CD14-positive monocyte (primary cell): ENCODE results near the gene CERKL. TPM values are rescaled to one million over a fixed set of nuclear protein-coding genes. Genes with fewer than 3 reads are reported as not detected.

Experiments
- DNase-seq, 3 donors: peaks; one replicate each; pipeline ENCODE4 v3.0.0-alpha.2; 2011 to 2022
- H2AFZ ChIP-seq: 2 replicates; pipeline ENCODE4 v1.6.0; 2012; ENCODE audit warnings: mild to moderate bottlenecking, low read depth, low read length, inconsistent platforms; ENCODE audit not compliant: insufficient read depth, poor library complexity, severe bottlenecking
- H3K27ac ChIP-seq, 2 donors: 1 replicate in 1 of 2; 2 replicates in 1 of 2; pipeline ENCODE4 v1.5.1; 2012 to 2013; ENCODE audit warnings: low read length in 2 of 2, control low read depth in 1 of 2, inconsistent platforms in 1 of 2, low read depth in 1 of 2, mild to moderate bottlenecking in 1 of 2
- H3K27me3 ChIP-seq, 2 donors: one replicate each; pipeline versions ENCODE4 v1.6.0 to v1.6.1; 2011 to 2013; ENCODE audit warnings: low read length in 2 of 2; ENCODE audit not compliant: control insufficient read depth in 2 of 2, insufficient read depth in 2 of 2
- H3K36me3 ChIP-seq, 2 donors: replicated peaks in 1 of 2; 1 replicate in 1 of 2; 2 replicates in 1 of 2; pipeline versions ENCODE4 v1.5.1 to v1.6.1; 2012 to 2013; ENCODE audit warnings: low read length in 2 of 2, control low read depth in 1 of 2, inconsistent platforms in 1 of 2, mild to moderate bottlenecking in 1 of 2; ENCODE audit not compliant: insufficient read depth in 2 of 2, control insufficient read depth in 1 of 2
- H3K4me1 ChIP-seq, 2 donors: 1 replicate in 1 of 2; 2 replicates in 1 of 2; pipeline versions ENCODE4 v1.5.1 to v1.6.1; 2012 to 2013; ENCODE audit warnings: low read length in 2 of 2, control low read depth in 1 of 2, inconsistent platforms in 1 of 2, mild to moderate bottlenecking in 1 of 2, moderate library complexity in 1 of 2; ENCODE audit not compliant: insufficient read depth in 2 of 2, control insufficient read depth in 1 of 2
- H3K4me2 ChIP-seq: replicated peaks from 2 replicates; pipeline ENCODE3; 2012; ENCODE audit warnings: low read length, moderate library complexity, mild to moderate bottlenecking; ENCODE audit not compliant: poor library complexity, severe bottlenecking; ENCODE audit errors: extremely low read depth
- H3K4me3 ChIP-seq, 3 experiments: fragments of 200-600 bp in 1 of 3; sonication (generic) in 1 of 3; replicated peaks in 1 of 3; 1 replicate in 2 of 3; 2 replicates in 1 of 3; pipeline ENCODE4 v1.5.1; 2011 to 2013; ENCODE audit warnings: low read length in 3 of 3, mild to moderate bottlenecking in 3 of 3, control low read depth in 2 of 3, low read depth in 2 of 3, inconsistent platforms in 1 of 3, moderate library complexity in 1 of 3
- H3K79me2 ChIP-seq: 2 replicates; pipeline ENCODE4 v1.6.0; 2012; ENCODE audit warnings: mild to moderate bottlenecking, control low read depth, inconsistent platforms, low read length, moderate library complexity; ENCODE audit not compliant: insufficient read depth
- H3K9ac ChIP-seq: 2 replicates; pipeline ENCODE4 v1.6.0; 2017; ENCODE audit warnings: low read length, mild to moderate bottlenecking; ENCODE audit not compliant: insufficient read depth, poor library complexity, severe bottlenecking
- H3K9me3 ChIP-seq, 2 donors: replicated peaks in 1 of 2; 1 replicate in 1 of 2; 2 replicates in 1 of 2; pipeline versions ENCODE4 v1.5.1 to v1.6.1; 2012 to 2013; ENCODE audit warnings: low read length in 2 of 2, control low read depth in 1 of 2; ENCODE audit not compliant: control insufficient read depth in 1 of 2, insufficient read depth in 1 of 2
- H4K20me1 ChIP-seq: 2 replicates; pipeline ENCODE4 v1.6.0; 2012; ENCODE audit warnings: mild to moderate bottlenecking, low read length, control low read depth, moderate library complexity; ENCODE audit not compliant: insufficient read depth
- H3K27ac Mint-ChIP-seq, 7 donors: one replicate each; pipeline ENCODE4 v1.8.0; 2020; ENCODE audit warnings: mild to moderate bottlenecking in 7 of 7, mixed read lengths in 7 of 7, moderate library complexity in 6 of 7, inconsistent platforms in 2 of 7
- H3K27me3 Mint-ChIP-seq, 3 donors: one replicate each; pipeline ENCODE4 v1.8.0; 2021 to 2022; ENCODE audit warnings: low read depth in 3 of 3, mild to moderate bottlenecking in 3 of 3, mixed read lengths in 3 of 3, moderate library complexity in 3 of 3, inconsistent platforms in 1 of 3
- H3K36me3 Mint-ChIP-seq, 2 donors: one replicate each; pipeline ENCODE4 v1.8.0; 2020; ENCODE audit warnings: mixed read lengths in 2 of 2, inconsistent platforms in 1 of 2, mild to moderate bottlenecking in 1 of 2
- H3K4me1 Mint-ChIP-seq: one replicate; pipeline ENCODE4 v1.8.0; 2020; ENCODE audit warnings: mild to moderate bottlenecking, mixed read lengths
- H3K4me3 Mint-ChIP-seq, 2 donors: one replicate each; pipeline ENCODE4 v1.8.0; 2020; ENCODE audit warnings: mild to moderate bottlenecking in 2 of 2, mixed read lengths in 2 of 2, moderate library complexity in 1 of 2
- H3K9me3 Mint-ChIP-seq, 7 donors: one replicate each; pipeline ENCODE4 v1.8.0; 2020 to 2022; ENCODE audit warnings: mixed read lengths in 7 of 7, mild to moderate bottlenecking in 6 of 7, moderate library complexity in 6 of 7, inconsistent platforms in 2 of 7
- WGBS: methylation state at CpG from one replicate; pipeline ENCODE4 v1.1.5; 2013; ENCODE audit warnings: missing lambda C conversion rate; ENCODE audit not compliant: insufficient coverage; 5-methylcytosine and 5-hydroxymethylcytosine counted together
- intact Hi-C, 2 donors: fragments of 100-400 bp; cut with micrococcal nuclease; formaldehyde crosslinking; loops; one replicate each; pipeline versions ENCODE4 v1.15.0 to v1.15.1; 2023
- polyA plus RNA-seq, 3 donors: library from polyadenylated mRNA; depleted of rRNA in 1 of 3; unstranded in 2 of 3; stranded (reverse) in 1 of 3; fragments of 300-500 nt in 2 of 3; fragments of >200 nt in 1 of 3; fragmentation: Illumina TruSeq in 2 of 3; gene quantifications; 1 replicate in 2 of 3; 2 replicates in 1 of 3; pipeline ENCODE4 v1.2.3, GENCODE V29; 2012 to 2021
- TF ChIP-seq, protein P1 (sequence below): fragments of 200-600 bp; IDR thresholded peaks from one replicate; pipeline ENCODE4 v1.8.0; 2022; ENCODE audit warnings: antibody characterized with exemption, mild to moderate bottlenecking

Gene CERKL
- polyA plus RNA-seq, 3 donors: 0.12 to 16.3 (median 8.6) TPM

DNA sequence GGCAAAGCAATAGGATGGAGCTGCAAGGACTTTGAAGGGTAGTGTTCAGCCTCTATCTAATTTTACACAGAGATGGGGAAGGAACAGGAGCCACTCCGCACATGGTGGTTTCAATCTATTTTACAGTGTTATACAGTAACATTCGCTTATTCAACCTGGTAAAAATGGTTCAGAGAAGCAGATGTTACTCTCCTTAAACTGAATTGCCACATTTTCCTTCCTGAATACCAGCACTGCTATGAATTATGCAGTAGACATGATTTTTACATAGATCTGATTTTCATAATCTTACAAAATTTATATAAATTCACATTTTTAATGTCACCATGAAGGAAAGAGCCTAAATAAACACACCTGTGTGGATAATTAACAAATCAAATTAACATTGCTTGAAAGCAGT is 114.7 kb downstream of the CERKL start:
- Mint-ChIP-seq H3K27ac (no peak overlapping the region), H3K9me3 (no peaks in the 10 kb centered on the region), H3K27me3 (no peaks in the 10 kb centered on the region), H3K36me3 (peaks cover 40 to 42% of the 10 kb centered on the region in 2 donors), H3K4me1 (no peaks in the 10 kb centered on the region), H3K4me3 (no peak overlapping the region)
- Histone ChIP-seq H3K9ac (no peak overlapping the region), H3K4me1 (no peaks in the 10 kb centered on the region), H3K36me3 (peaks cover 33 to 41% of the 10 kb centered on the region in 2 donors), H3K4me3 (no peak overlapping the region), H3K4me2 (no peak overlapping the region), H3K27me3 (no peaks in the 10 kb centered on the region), H2AFZ (no peak overlapping the region), H3K9me3 (no peaks in the 10 kb centered on the region), H4K20me1 (peaks cover 10% of the 10 kb centered on the region), H3K79me2 (no peaks in the 10 kb centered on the region), H3K27ac (no peak overlapping the region)
- intact Hi-C loops: no loop called here
- WGBS: no CpG with 5 or more reads among the region's 2 CpGs
- no peak for DNase-seq
- TF ChIP-seq, protein P1, sequence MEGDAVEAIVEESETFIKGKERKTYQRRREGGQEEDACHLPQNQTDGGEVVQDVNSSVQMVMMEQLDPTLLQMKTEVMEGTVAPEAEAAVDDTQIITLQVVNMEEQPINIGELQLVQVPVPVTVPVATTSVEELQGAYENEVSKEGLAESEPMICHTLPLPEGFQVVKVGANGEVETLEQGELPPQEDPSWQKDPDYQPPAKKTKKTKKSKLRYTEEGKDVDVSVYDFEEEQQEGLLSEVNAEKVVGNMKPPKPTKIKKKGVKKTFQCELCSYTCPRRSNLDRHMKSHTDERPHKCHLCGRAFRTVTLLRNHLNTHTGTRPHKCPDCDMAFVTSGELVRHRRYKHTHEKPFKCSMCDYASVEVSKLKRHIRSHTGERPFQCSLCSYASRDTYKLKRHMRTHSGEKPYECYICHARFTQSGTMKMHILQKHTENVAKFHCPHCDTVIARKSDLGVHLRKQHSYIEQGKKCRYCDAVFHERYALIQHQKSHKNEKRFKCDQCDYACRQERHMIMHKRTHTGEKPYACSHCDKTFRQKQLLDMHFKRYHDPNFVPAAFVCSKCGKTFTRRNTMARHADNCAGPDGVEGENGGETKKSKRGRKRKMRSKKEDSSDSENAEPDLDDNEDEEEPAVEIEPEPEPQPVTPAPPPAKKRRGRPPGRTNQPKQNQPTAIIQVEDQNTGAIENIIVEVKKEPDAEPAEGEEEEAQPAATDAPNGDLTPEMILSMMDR: no peak

DNA sequence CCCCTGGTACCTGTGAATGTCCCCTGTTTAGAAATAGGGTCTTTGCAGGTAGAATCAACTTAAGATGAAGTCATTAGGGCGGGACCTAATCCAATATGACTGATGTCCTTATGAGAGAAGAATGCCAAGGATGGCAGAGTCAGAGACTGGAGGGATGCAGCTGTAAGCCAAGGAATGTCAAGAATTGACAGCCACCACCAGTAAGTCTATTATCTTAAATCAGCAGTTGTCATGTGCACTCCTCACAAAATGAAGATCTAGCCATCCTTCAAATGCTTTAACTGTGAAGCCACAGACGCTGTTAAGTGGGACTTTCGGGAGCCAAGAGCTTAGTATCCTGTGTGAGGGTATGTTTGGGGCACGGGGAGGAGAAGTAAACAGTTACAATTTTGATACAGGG is 116.5 kb downstream of the CERKL start:
- H3K4me1 Mint-ChIP-seq: no peaks in the 10 kb centered on the region

More for the DNA sequence above, 116.5 kb downstream of the CERKL start:
- H3K27ac Mint-ChIP-seq: peak overlapping the region in 1 of 7 donors; percentile 21
- Histone ChIP-seq H2AFZ (no peak overlapping the region), H4K20me1 (peaks cover 10% of the 10 kb centered on the region), H3K4me1 (no peaks in the 10 kb centered on the region), H3K27me3 (no peaks in the 10 kb centered on the region), H3K9me3 (no peaks in the 10 kb centered on the region), H3K79me2 (no peaks in the 10 kb centered on the region), H3K9ac (no peak overlapping the region), H3K27ac (no peak overlapping the region), H3K4me2 (no peak overlapping the region), H3K36me3 (peaks cover 51 to 58% of the 10 kb centered on the region in 2 donors), H3K4me3 (no peak overlapping the region)
- TF ChIP-seq, protein P1: no peak
- no peak for DNase-seq
- no peaks in the 10 kb centered on the region for H3K9me3 Mint-ChIP-seq
- no peak overlapping the region for H3K4me3 Mint-ChIP-seq
- intact Hi-C loops: no loop called here
- peaks cover 47 to 52% of the 10 kb centered on the region in 2 donors for H3K36me3 Mint-ChIP-seq
- 100% methylated on average over 4 of the region's 4 CpGs for WGBS
- no peaks in the 10 kb centered on the region for H3K27me3 Mint-ChIP-seq
